ENCODE measurements around the gene SLAMF7. TPM values are rescaled to one million over a fixed set of nuclear protein-coding genes. Genes with fewer than 3 reads are reported as not detected.

Gene SLAMF7
- total and polyA plus RNA-seq, 2 of the 13 experiments (the other 11 are each of a cell fraction or from before 2014, with no cell fraction given), result not detected

DNA sequence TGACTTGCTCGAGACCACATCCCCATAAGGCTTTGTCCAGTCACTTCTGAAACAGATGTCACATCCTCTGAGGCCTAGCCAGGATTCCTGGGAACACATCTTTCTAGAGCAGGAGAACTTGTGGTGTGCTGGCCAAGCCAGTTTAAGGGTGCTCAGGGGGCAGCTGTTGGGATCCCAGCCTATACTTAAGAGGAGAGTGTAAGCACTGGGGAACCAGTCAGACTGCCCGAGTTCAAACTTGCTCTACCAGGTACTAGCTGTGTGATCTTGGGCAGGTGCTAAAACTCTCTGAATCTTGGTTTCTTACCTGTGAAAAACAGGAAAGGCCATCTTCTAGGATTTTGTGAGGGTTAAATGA, 41.3 kb downstream of the SLAMF7 start:
- DNase-seq (ENCODE audit: low spot score), result no peak
- intact Hi-C loops (cut with micrococcal nuclease; ENCODE audit: unreplicated experiment), result loop anchor here (2.0 kb wide), 1 partner anchor 170 kb away; no protein-coding TSS in a partner anchor
- no peak overlapping the region for H3K4me3 ChIP-seq (replicated peaks in 1 of 3; ENCODE audit: insufficient read depth in 1 of 3, low read depth in 2 of 3, low read length in 3 of 3)
- ATAC-seq, result no peak
- no peak overlapping the region for H3K9ac ChIP-seq (ENCODE audit: insufficient read depth, low read depth, low read length)
- peaks cover 0 to 5% of the 10 kb centered on the region in 2 experiments; a peak in 2 of 5 replicates for H3K27me3 ChIP-seq (ENCODE audit: control insufficient read depth in 1 of 2, insufficient read depth in 2 of 2, low read length in 2 of 2)
- H4K20me1 ChIP-seq (ENCODE audit: insufficient read depth, low read length), result no peaks in the 10 kb centered on the region
- 6% methylated on average over 2 of the region's 2 CpGs for WGBS (ENCODE audit: low lambda C conversion rate)
- no peaks in the 10 kb centered on the region for H3K36me3 ChIP-seq (replicated peaks in 1 of 2; ENCODE audit: control insufficient read depth in 1 of 2, insufficient read depth in 2 of 2, low read length in 2 of 2)
- H3K4me2 ChIP-seq (ENCODE audit: low read depth, low read length), result no peak overlapping the region
- CTCF ChIA-PET (ENCODE audit: low intra/inter-chr PET ratio, low total read pairs), result no interaction called here
- TF ChIP-seq CREM (IDR thresholded peaks at IDR 0.05) (no peak), CREM (CRISPR knock-in tag; IDR thresholded peaks at IDR 0.05) (no peak), ERF (CRISPR knock-in tag; IDR thresholded peaks at IDR 0.05) (no peak), MEIS2 (CRISPR knock-in tag; IDR thresholded peaks at IDR 0.05) (no peak), EHMT2 (IDR thresholded peaks at IDR 0.05; ENCODE audit: borderline replicate concordance, low read depth, low read length) (no peak), ZNF790 (CRISPR knock-in tag; IDR thresholded peaks at IDR 0.05; ENCODE audit: borderline replicate concordance) (no peak), ZBTB40 (IDR thresholded peaks at IDR 0.05) (no peak), ZBTB40 (CRISPR knock-in tag; IDR thresholded peaks at IDR 0.05) (no peak), ZNF253 (CRISPR knock-in tag; IDR thresholded peaks at IDR 0.05; ENCODE audit: borderline replicate concordance) (no peak), KLF11 (CRISPR knock-in tag; IDR thresholded peaks at IDR 0.05) (no peak), KLF6 (CRISPR knock-in tag; IDR thresholded peaks at IDR 0.05) (no peak), ZNF883 (CRISPR knock-in tag; IDR thresholded peaks at IDR 0.05; ENCODE audit: not compliant biosample characterization) (no peak), ZNF775 (CRISPR knock-in tag; IDR thresholded peaks at IDR 0.05; ENCODE audit: borderline replicate concordance) (no peak), ZNF780A (CRISPR knock-in tag; IDR thresholded peaks at IDR 0.05) (no peak), KLF15 (CRISPR knock-in tag; IDR thresholded peaks at IDR 0.05; ENCODE audit: borderline replicate concordance) (no peak), KLF13 (CRISPR knock-in tag; IDR thresholded peaks at IDR 0.05) (no peak)
- POLR2A ChIA-PET, result no interaction called here
- in situ Hi-C loops (cut with HindIII; ENCODE audit: extremely low pct_ligation_motif_present, low pct_unique_long_range_greater_than_20kb), result no loop called here
- H3K4me1 ChIP-seq (ENCODE audit: insufficient read depth, low read length), result no peaks in the 10 kb centered on the region
- H2AFZ ChIP-seq (ENCODE audit: low read length), result no peak overlapping the region
- FAIRE-seq, result no peak
- no TSS peak for BruUV-seq (replicated peaks)
- no peak overlapping the region for H3K27ac ChIP-seq (ENCODE audit: extremely low read length, insufficient read depth, low read length)
- no peaks in the 10 kb centered on the region for H3K79me2 ChIP-seq (ENCODE audit: insufficient read depth, low read length)
- H3K9me3 ChIP-seq (ENCODE audit: low read length), result no peaks in the 10 kb centered on the region
